HL-60 (cell line): ENCODE data around the gene CENPI.

Experiments
- DNase-seq, 2 experiments: peaks; one replicate each; pipeline ENCODE4 v3.0.0-alpha.2; 2010 to 2020; ENCODE audit warnings: low read depth in 1 of 2, low spot score in 1 of 2
- H3K27ac ChIP-seq: fragments of 250-450 bp; sonication (Bioruptor Pico); replicated peaks from 2 replicates; pipeline ENCODE4 v1.5.1; 2020; ENCODE audit warnings: mild to moderate bottlenecking, moderate library complexity
- H3K27me3 ChIP-seq: fragments of 250-450 bp; sonication (Bioruptor Pico); 2 replicates; pipeline ENCODE4 v1.5.1; 2021; ENCODE audit warnings: mild to moderate bottlenecking, moderate library complexity; ENCODE audit not compliant: insufficient read depth, poor library complexity, severe bottlenecking
- H3K4me3 ChIP-seq: replicated peaks from 2 replicates; pipeline ENCODE4 v1.5.1; 2011; ENCODE audit warnings: mild to moderate bottlenecking, control low read depth, low read length; ENCODE audit not compliant: insufficient read depth
- GABPA ChIP-seq: IDR thresholded peaks from 2 replicates; pipeline ENCODE4 v1.6.1; 2012; ENCODE audit warnings: low read depth
- POLR2AphosphoS5 ChIP-seq: IDR thresholded peaks from 2 replicates; pipeline ENCODE4 v1.6.1; 2012; ENCODE audit warnings: low read depth
- REST ChIP-seq: IDR thresholded peaks from 2 replicates; pipeline ENCODE4 v1.6.1; 2012; ENCODE audit warnings: low read depth; ENCODE audit not compliant: insufficient replicate concordance
- SPI1 ChIP-seq: IDR thresholded peaks from 2 replicates; pipeline ENCODE4 v1.6.1; 2012; ENCODE audit warnings: low read depth, mild to moderate bottlenecking, borderline replicate concordance
- TF ChIP-seq, protein P1 (sequence below): IDR thresholded peaks from one replicate; pipeline ENCODE4 v1.5.1; 2011; ENCODE audit warnings: low read length, control low read depth, inconsistent platforms; ENCODE audit not compliant: insufficient read depth

Gene CENPI

DNA sequence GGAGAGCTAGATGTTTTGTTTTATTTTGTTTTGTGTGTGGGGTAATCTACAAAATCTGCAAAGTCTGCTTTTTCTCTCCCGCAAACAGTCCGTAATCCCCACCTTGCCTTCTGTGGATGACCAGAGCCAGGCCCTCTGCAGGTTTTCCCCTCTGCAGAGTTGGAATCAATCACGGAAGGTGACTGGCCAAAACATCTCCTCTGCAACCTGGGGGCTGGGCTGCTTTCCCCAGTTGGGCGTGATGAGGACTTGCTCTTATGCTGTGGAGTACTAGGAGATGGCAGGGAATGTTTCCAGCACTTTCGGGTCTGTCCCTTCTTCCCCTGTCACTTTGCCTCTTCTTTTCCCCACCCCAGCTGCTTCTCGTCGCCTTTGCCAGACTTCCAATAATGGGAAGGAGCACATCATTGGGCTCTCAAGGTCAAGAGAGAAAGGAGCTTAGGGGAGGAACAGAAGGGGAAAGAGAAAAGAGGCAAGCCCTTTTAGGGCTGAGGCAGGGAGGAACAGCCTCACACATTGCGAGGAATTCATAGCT is 18.2 kb upstream of the CENPI start:
- no peak for DNase-seq
- TF ChIP-seq, protein P1, sequence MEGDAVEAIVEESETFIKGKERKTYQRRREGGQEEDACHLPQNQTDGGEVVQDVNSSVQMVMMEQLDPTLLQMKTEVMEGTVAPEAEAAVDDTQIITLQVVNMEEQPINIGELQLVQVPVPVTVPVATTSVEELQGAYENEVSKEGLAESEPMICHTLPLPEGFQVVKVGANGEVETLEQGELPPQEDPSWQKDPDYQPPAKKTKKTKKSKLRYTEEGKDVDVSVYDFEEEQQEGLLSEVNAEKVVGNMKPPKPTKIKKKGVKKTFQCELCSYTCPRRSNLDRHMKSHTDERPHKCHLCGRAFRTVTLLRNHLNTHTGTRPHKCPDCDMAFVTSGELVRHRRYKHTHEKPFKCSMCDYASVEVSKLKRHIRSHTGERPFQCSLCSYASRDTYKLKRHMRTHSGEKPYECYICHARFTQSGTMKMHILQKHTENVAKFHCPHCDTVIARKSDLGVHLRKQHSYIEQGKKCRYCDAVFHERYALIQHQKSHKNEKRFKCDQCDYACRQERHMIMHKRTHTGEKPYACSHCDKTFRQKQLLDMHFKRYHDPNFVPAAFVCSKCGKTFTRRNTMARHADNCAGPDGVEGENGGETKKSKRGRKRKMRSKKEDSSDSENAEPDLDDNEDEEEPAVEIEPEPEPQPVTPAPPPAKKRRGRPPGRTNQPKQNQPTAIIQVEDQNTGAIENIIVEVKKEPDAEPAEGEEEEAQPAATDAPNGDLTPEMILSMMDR, result no peak
- TF ChIP-seq SPI1, result no peak
- no peak for TF ChIP-seq REST
- TF ChIP-seq POLR2AphosphoS5, result no peak
- no peak for TF ChIP-seq GABPA
- H3K4me3 ChIP-seq, result no peak overlapping the region
- no peaks in the 10 kb centered on the region for H3K27me3 ChIP-seq
- no peak overlapping the region for H3K27ac ChIP-seq

DNA sequence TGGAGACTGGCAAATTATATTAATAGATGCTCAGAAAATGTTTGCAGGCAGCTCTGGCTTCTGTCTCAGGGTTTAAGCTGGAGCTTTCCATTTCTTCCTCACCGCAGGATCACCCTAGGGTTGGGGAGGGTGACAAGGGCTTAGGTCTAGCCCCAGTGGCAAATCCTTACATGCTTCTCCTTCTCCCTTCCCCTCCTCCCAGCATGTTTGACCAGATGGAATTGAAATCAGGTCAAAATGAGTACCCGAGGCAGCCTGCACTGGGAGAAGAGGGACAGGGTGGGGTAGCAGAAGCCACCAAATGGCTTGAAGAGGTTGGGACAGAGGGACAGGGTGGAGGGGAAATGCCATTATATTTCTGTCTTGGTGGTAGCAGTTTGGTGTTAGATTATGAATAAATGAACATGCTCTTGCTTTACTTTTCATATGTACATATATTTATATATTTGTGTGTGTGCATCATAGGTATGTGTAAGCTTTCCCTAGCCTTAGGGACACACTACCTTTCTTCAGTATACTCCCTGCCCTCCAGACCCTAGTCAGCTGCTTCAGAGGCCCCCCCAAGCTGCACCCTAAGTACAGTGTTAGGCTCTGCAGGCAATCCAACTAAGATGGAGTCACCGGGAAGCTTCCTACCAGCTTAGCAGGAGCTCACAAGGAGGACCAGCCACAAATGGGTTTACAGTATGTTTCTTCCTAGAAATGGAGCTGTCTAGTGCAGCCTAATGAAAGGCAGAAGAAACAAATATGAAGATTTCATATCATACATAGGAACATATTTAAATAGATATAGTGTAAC is 17.5 kb upstream of the CENPI start:
- no peak overlapping the region for H3K27ac ChIP-seq
- TF ChIP-seq REST (no peak), SPI1 (no peak), GABPA (no peak)
- DNase-seq, result no peak
- no peaks in the 10 kb centered on the region for H3K27me3 ChIP-seq
- H3K4me3 ChIP-seq, result no peak overlapping the region

GRCh38 chrX:101081231-101081630 is 16.8 kb upstream of the CENPI start:
- H3K27me3 ChIP-seq, result no peaks in the 10 kb centered on the region
- no peak overlapping the region for H3K4me3 ChIP-seq
- no peak overlapping the region for H3K27ac ChIP-seq
- no peak for TF ChIP-seq SPI1
- no peak for TF ChIP-seq GABPA
- TF ChIP-seq, protein P1, result no peak
- no peak for TF ChIP-seq REST
- DNase-seq, result no peak
